Parathyroid adenoma (tissue), 2 donors: ENCODE measurements around the gene RIC1.

ENCODE experiments used
- H2AFZ ChIP-seq: fragments of 300-600 bp; sonication (generic); one replicate; pipeline ENCODE4 v1.7.0; 2017; ENCODE audit warnings: antibody characterized with exemption, mild to moderate bottlenecking
- H3K27ac ChIP-seq: fragments of 300-600 bp; sonication (generic); one replicate; pipeline ENCODE4 v1.7.0; 2017
- H3K27me3 ChIP-seq: fragments of 300-600 bp; sonication (generic); one replicate; pipeline ENCODE4 v1.7.0; 2017; ENCODE audit warnings: low read length; ENCODE audit not compliant: control insufficient read depth, insufficient read depth
- H3K36me3 ChIP-seq: fragments of 300-600 bp; sonication (generic); one replicate; pipeline ENCODE4 v1.7.0; 2017; ENCODE audit warnings: low read length; ENCODE audit not compliant: control insufficient read depth, insufficient read depth
- H3K4me1 ChIP-seq: fragments of 300-600 bp; sonication (generic); one replicate; pipeline ENCODE4 v1.7.0; 2017; ENCODE audit warnings: control low read depth
- H3K4me2 ChIP-seq: fragments of 300-600 bp; sonication (generic); one replicate; pipeline ENCODE4 v1.7.0; 2017; ENCODE audit warnings: low read length
- H3K4me3 ChIP-seq: fragments of 300-600 bp; sonication (generic); one replicate; pipeline ENCODE4 v1.7.0; 2017; ENCODE audit warnings: low read depth, low read length
- H3K79me2 ChIP-seq: fragments of 300-600 bp; sonication (generic); one replicate; pipeline ENCODE4 v1.7.0; 2017; ENCODE audit warnings: control low read depth
- H3K9ac ChIP-seq: fragments of 300-600 bp; sonication (generic); one replicate; pipeline ENCODE4 v1.7.0; 2017; ENCODE audit warnings: mild to moderate bottlenecking
- H3K9me3 ChIP-seq: fragments of 300-600 bp; sonication (generic); one replicate; pipeline ENCODE4 v1.7.0; 2017; ENCODE audit warnings: low read length; ENCODE audit not compliant: control insufficient read depth
- TF ChIP-seq, protein P1 (sequence below): fragments of 300-600 bp; sonication (generic); IDR thresholded peaks from one replicate; pipeline ENCODE4 v1.7.0; 2017; ENCODE audit warnings: antibody characterized with exemption, mild to moderate bottlenecking
- donor health status: primary hyperparathyroidism.

RIC1 gene

DNA sequence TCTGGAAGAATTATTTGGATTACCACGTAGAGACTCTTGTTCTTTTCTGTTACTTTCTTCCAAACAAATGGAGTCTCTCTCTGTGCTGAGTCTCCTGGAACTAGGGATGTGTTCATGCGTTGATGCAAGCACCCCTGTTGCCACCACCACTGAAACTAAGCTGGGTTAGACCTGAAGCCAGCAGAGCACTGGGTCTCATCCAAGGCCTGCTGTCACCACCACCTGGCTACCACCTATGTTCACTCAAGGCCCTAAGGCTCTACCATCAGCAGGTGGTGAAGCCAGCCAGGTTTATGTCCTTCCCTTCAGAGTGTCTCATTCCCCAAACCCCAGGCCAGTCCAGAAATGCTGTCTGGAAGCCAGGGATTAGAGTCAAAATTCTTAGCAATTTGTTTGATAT is 13.3 kb downstream of the RIC1 start:
- Histone ChIP-seq H3K27ac (no peak overlapping the region), H3K36me3 (no peaks in the 10 kb centered on the region), H3K27me3 (no peaks in the 10 kb centered on the region), H3K9me3 (no peaks in the 10 kb centered on the region), H3K79me2 (peaks cover 29% of the 10 kb centered on the region), H3K4me1 (no peaks in the 10 kb centered on the region), H2AFZ (no peak overlapping the region), H3K9ac (no peak overlapping the region), H3K4me2 (no peak overlapping the region), H3K4me3 (no peak overlapping the region)
- TF ChIP-seq, protein P1, sequence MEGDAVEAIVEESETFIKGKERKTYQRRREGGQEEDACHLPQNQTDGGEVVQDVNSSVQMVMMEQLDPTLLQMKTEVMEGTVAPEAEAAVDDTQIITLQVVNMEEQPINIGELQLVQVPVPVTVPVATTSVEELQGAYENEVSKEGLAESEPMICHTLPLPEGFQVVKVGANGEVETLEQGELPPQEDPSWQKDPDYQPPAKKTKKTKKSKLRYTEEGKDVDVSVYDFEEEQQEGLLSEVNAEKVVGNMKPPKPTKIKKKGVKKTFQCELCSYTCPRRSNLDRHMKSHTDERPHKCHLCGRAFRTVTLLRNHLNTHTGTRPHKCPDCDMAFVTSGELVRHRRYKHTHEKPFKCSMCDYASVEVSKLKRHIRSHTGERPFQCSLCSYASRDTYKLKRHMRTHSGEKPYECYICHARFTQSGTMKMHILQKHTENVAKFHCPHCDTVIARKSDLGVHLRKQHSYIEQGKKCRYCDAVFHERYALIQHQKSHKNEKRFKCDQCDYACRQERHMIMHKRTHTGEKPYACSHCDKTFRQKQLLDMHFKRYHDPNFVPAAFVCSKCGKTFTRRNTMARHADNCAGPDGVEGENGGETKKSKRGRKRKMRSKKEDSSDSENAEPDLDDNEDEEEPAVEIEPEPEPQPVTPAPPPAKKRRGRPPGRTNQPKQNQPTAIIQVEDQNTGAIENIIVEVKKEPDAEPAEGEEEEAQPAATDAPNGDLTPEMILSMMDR, result no peak

DNA sequence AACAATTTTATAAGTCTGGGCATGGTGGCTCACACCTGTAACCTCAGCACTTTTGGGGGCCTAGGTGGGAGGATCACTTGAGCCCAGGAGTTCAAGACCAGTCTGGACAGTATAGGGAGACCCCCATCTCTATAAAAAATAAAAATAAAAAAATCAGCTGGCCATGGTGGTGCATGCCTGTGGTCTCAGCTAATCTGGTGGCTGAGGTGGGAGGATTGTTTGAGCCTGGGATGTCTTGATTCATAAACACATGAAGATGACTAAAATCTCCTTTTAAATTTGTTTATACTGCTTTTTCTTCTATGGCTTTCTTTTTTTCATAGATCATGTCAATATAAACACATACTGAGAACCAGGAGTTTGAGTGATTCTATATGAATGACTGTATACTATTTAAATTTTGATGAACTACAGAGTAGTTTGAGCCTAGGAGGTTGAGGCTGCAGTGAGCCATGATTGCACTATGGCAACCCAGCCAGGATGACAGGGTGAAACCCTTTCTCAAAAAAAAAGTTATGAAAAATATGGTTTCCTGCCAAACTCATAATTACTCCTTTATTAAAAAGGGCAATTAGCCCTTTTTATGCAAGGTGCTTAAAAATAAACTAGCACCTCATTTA is 14.2 kb downstream of the RIC1 start:
- H3K4me3 ChIP-seq, result no peak overlapping the region
- H3K27ac ChIP-seq, result no peak overlapping the region
- TF ChIP-seq, protein P1, result no peak
- H3K9ac ChIP-seq, result no peak overlapping the region
- peaks cover 26% of the 10 kb centered on the region for H3K79me2 ChIP-seq
- H3K36me3 ChIP-seq, result no peaks in the 10 kb centered on the region
- no peaks in the 10 kb centered on the region for H3K9me3 ChIP-seq
- no peaks in the 10 kb centered on the region for H3K4me1 ChIP-seq
- no peak overlapping the region for H3K4me2 ChIP-seq
- no peaks in the 10 kb centered on the region for H3K27me3 ChIP-seq
- no peak overlapping the region for H2AFZ ChIP-seq

DNA sequence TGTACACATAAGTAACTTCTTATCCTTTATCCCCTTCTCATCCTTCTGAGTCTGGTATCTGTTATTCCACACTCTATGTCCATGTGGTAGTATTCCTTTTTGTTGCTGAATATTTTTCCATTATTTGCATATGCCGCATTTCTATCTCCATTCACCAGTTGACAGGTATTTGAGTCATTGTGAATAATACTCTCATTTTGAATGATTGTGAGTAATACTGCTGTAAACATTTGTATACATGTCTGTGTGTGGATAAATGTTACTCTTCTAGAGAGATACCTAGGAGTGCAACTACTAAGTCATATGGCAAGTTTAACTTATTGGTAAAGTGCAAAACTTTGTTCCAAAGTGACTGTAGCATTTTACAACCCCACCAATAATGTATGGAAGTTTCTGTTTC is 15.6 kb downstream of the RIC1 start:
- no peaks in the 10 kb centered on the region for H3K36me3 ChIP-seq
- no peaks in the 10 kb centered on the region for H3K27me3 ChIP-seq
- H3K4me2 ChIP-seq, result no peak overlapping the region
- H3K27ac ChIP-seq, result no peak overlapping the region
- TF ChIP-seq, protein P1, result no peak
- no peak overlapping the region for H2AFZ ChIP-seq
- H3K9ac ChIP-seq, result no peak overlapping the region
- no peaks in the 10 kb centered on the region for H3K4me1 ChIP-seq
- no peaks in the 10 kb centered on the region for H3K9me3 ChIP-seq
- H3K79me2 ChIP-seq, result peaks cover 27% of the 10 kb centered on the region
- H3K4me3 ChIP-seq, result no peak overlapping the region

DNA sequence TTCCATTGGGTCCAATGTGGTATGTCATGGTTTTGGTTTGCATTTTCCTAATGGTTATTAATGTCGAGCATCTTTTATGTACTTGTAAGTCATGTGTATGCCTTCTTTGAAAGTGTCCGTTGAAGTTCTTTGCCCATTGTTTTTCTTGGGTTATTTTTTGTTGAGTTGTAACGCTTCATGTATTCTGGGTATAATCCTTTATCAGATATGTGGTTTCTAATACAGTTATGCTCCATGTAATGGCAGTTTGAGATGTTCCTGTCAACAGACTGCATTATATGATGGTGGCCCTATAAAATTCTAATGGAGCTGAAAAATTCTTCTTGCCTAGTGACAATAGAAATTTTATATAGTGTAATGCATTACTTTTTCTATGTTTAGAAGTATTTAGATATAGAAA is 17.2 kb downstream of the RIC1 start:
- TF ChIP-seq, protein P1, result no peak
- H3K4me2 ChIP-seq, result no peak overlapping the region
- H3K9ac ChIP-seq, result no peak overlapping the region
- H3K4me1 ChIP-seq, result no peaks in the 10 kb centered on the region
- H3K9me3 ChIP-seq, result no peaks in the 10 kb centered on the region
- no peak overlapping the region for H3K4me3 ChIP-seq
- H2AFZ ChIP-seq, result no peak overlapping the region
- H3K79me2 ChIP-seq, result peaks cover 28% of the 10 kb centered on the region
- no peak overlapping the region for H3K27ac ChIP-seq
- no peaks in the 10 kb centered on the region for H3K36me3 ChIP-seq
- no peaks in the 10 kb centered on the region for H3K27me3 ChIP-seq
